Fibroblast of lung (primary cell): ENCODE data around the gene NMT1.

Experiments used
- EZH2 ChIP-seq: IDR thresholded peaks from 2 replicates; pipeline ENCODE4 v1.5.1; 2012; ENCODE audit warnings: low read length, control low read depth, mild to moderate bottlenecking; ENCODE audit errors: missing control alignments
- TF ChIP-seq, protein P1 (sequence below), 2 donors: IDR thresholded peaks in 1 of 2; conservative IDR thresholded peaks in 1 of 2; 1 replicate in 1 of 2; 2 replicates in 1 of 2; pipeline ENCODE4 v1.5.1; 2011 to 2012; ENCODE audit warnings: low read length in 2 of 2, control low read depth in 1 of 2, inconsistent platforms in 1 of 2, low read depth in 1 of 2, mild to moderate bottlenecking in 1 of 2

DNA sequence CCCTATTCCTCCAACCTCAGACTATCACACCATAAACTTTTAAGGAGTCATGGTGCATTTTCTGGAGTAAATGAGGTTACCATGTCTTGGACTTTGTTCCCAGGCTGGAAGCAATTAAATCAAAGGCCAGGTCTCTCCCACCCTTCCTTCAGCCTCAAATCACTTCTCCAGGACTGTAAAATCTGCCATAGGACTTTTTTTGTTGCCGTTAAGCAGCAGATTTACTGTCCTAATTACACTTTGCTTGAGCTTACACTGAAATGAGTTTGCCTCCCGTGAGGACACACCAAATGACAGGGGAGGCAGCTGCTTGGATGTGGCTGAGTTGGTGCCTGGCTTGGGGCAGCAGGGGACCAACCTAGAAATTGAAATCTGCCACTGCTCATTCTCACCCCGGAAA lies 24.4 kb upstream of the NMT1 start:
- TF ChIP-seq, protein P1, sequence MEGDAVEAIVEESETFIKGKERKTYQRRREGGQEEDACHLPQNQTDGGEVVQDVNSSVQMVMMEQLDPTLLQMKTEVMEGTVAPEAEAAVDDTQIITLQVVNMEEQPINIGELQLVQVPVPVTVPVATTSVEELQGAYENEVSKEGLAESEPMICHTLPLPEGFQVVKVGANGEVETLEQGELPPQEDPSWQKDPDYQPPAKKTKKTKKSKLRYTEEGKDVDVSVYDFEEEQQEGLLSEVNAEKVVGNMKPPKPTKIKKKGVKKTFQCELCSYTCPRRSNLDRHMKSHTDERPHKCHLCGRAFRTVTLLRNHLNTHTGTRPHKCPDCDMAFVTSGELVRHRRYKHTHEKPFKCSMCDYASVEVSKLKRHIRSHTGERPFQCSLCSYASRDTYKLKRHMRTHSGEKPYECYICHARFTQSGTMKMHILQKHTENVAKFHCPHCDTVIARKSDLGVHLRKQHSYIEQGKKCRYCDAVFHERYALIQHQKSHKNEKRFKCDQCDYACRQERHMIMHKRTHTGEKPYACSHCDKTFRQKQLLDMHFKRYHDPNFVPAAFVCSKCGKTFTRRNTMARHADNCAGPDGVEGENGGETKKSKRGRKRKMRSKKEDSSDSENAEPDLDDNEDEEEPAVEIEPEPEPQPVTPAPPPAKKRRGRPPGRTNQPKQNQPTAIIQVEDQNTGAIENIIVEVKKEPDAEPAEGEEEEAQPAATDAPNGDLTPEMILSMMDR (conservative IDR thresholded peaks at IDR 0.05 in 1 of 2, IDR thresholded peaks at IDR 0.05 in 1 of 2; ENCODE audit: low read depth in 1 of 2, low read length in 2 of 2): no peak
- TF ChIP-seq EZH2: no peak
